ENCODE data around the gene HOXD8. TPM values are rescaled to one million over a fixed set of nuclear protein-coding genes. Genes with fewer than 3 reads are reported as not detected.

Gene HOXD8
- total and polyA plus RNA-seq, 4 donors, result 0.34 to 1.6 (median 1.0) TPM

GRCh38 chr2:176105730-176106580 is 23.6 kb upstream of the HOXD8 start:
- no peak for ATAC-seq (ENCODE audit: insufficient read depth, low FRiP score)
- peaks cover 47 to 93% (median 87%) of the 10 kb centered on the region in 3 donors for H3K27me3 ChIP-seq (ENCODE audit: control insufficient read depth in 3 of 3, insufficient read depth in 3 of 3, low read length in 2 of 3)
- H3K9me3 ChIP-seq (ENCODE audit: control insufficient read depth in 4 of 4, insufficient read depth in 3 of 4, low read length in 3 of 4), result peaks cover 0 to 13% (median 0%) of the 10 kb centered on the region in 4 donors
- no peak for DNase-seq
- no peak for TF ChIP-seq CTCF (IDR thresholded peaks at IDR 0.05; ENCODE audit: control extremely low read depth, extremely low read depth)
- no peak overlapping the region for H3K4me3 ChIP-seq
- H3K4me1 ChIP-seq (ENCODE audit: control insufficient read depth in 5 of 5, insufficient read depth in 5 of 5, low read length in 5 of 5), result peaks cover 0 to 12% (median 4%) of the 10 kb centered on the region in 5 donors
- H3K36me3 ChIP-seq (ENCODE audit: control insufficient read depth in 4 of 4, insufficient read depth in 4 of 4, low read length in 4 of 4), result no peaks in the 10 kb centered on the region
- WGBS, 2 donors, result 5 to 7% methylated on average over 25 of the region's 25 CpGs
- no peak overlapping the region for H3K9ac ChIP-seq (ENCODE audit: insufficient read depth in 1 of 2, low read length in 2 of 2)
- H3K27ac ChIP-seq (ENCODE audit: low read depth in 1 of 2, low read length in 1 of 2), result no peak overlapping the region

- 2 to 4% methylated on average over 67 to 85 of the region's 85 CpGs for WGBS, 2 donors
- peaks cover 0 to 15% (median 4%) of the 10 kb centered on the region in 5 donors for H3K4me1 ChIP-seq (ENCODE audit: control insufficient read depth in 5 of 5, insufficient read depth in 5 of 5, low read length in 5 of 5)
- DNase-seq, result no peak
- peaks cover 0 to 13% (median 0%) of the 10 kb centered on the region in 4 donors for H3K9me3 ChIP-seq (ENCODE audit: control insufficient read depth in 4 of 4, insufficient read depth in 3 of 4, low read length in 3 of 4)
- H3K4me3 ChIP-seq, result no peak within 1 kb of the TSS
- no peak for ATAC-seq (ENCODE audit: insufficient read depth, low FRiP score)
- no peak for TF ChIP-seq CTCF (IDR thresholded peaks at IDR 0.05; ENCODE audit: control extremely low read depth, extremely low read depth)
- peaks cover 47 to 93% (median 87%) of the 10 kb centered on the region in 3 donors for H3K27me3 ChIP-seq (ENCODE audit: control insufficient read depth in 3 of 3, insufficient read depth in 3 of 3, low read length in 2 of 3)
- H3K9ac ChIP-seq (ENCODE audit: insufficient read depth in 1 of 2, low read length in 2 of 2), result no peak within 1 kb of the TSS
- H3K27ac ChIP-seq (ENCODE audit: low read depth in 1 of 2, low read length in 1 of 2), result no peak within 1 kb of the TSS
- no peaks in the 10 kb centered on the region for H3K36me3 ChIP-seq (ENCODE audit: control insufficient read depth in 4 of 4, insufficient read depth in 4 of 4, low read length in 4 of 4)
These were observed 22.6 kb upstream of the HOXD8 start, which contains the start of gene HOXD11 for GRCh38 chr2:176106581-176107539. TSS of gene HOXD11 (plus strand) at chr2:176107280. CDS start at chr2:176107356, 76 bp downstream.

- TF ChIP-seq CTCF (IDR thresholded peaks at IDR 0.05; ENCODE audit: control extremely low read depth, extremely low read depth), result no peak
- H3K4me1 ChIP-seq (ENCODE audit: control insufficient read depth in 5 of 5, insufficient read depth in 5 of 5, low read length in 5 of 5), result peaks cover 0 to 18% (median 4%) of the 10 kb centered on the region in 5 donors
- 2 to 4% methylated on average over 22 to 59 of the region's 59 CpGs for WGBS, 2 donors
- peaks cover 0 to 18% (median 0%) of the 10 kb centered on the region in 4 donors for H3K9me3 ChIP-seq (ENCODE audit: control insufficient read depth in 4 of 4, insufficient read depth in 3 of 4, low read length in 3 of 4)
- no peaks in the 10 kb centered on the region for H3K36me3 ChIP-seq (ENCODE audit: control insufficient read depth in 4 of 4, insufficient read depth in 4 of 4, low read length in 4 of 4)
- peaks cover 51 to 92% (median 87%) of the 10 kb centered on the region in 3 donors for H3K27me3 ChIP-seq (ENCODE audit: control insufficient read depth in 3 of 3, insufficient read depth in 3 of 3, low read length in 2 of 3)
- ATAC-seq (ENCODE audit: insufficient read depth, low FRiP score) (no peak), DNase-seq (no peak)
- no peak overlapping the region for H3K27ac ChIP-seq (ENCODE audit: low read depth in 1 of 2, low read length in 1 of 2)
- H3K4me3 ChIP-seq, result no peak overlapping the region
- H3K9ac ChIP-seq (ENCODE audit: insufficient read depth in 1 of 2, low read length in 2 of 2), result no peak overlapping the region
These were observed 21.7 kb upstream of the HOXD8 start for GRCh38 chr2:176107731-176108181.

Measured in lung (tissue), 12 donors.